ENCODE results near the gene ECI1.
"Not testable (repeated sequence)": the region's sequence is repeated elsewhere in the genome, so short reads cannot be mapped to it uniquely, and the experiment has no call there.

GRCh38 chr16:2203119-2203688, 48.2 kb downstream of the ECI1 start:
- TF ChIP-seq CTCF, POLR2A (IDR thresholded peaks at IDR 0.05): not testable (repeated sequence)
